RPMI8226 (cell line): Measurements from ENCODE around the gene POU2F1.
"Not testable (repeated sequence)": the region's sequence is repeated elsewhere in the genome, so short reads cannot be mapped to it uniquely, and the experiment has no call there.

Experiments
- DNase-seq: peaks from one replicate; pipeline ENCODE4 v3.0.0-alpha.2; 2015

Gene POU2F1

GRCh38 chr1:167274061-167274460 is 53.4 kb downstream of the POU2F1 start:
- no peak for DNase-seq

- DNase-seq: peak; percentile 41
Observed at GRCh38 chr1:167276969-167277368, 56.3 kb downstream of the POU2F1 start.

GRCh38 chr1:167278497-167278896 is 57.8 kb downstream of the POU2F1 start:
- DNase-seq: no peak

GRCh38 chr1:167280912-167281311 is 60.2 kb downstream of the POU2F1 start:
- no peak for DNase-seq

GRCh38 chr1:167288390-167289074 is 67.8 kb downstream of the POU2F1 start:
- no peak for DNase-seq

- DNase-seq: no peak
Observed at GRCh38 chr1:167289075-167289442, 68.4 kb downstream of the POU2F1 start.

GRCh38 chr1:167289966-167290365 is 69.3 kb downstream of the POU2F1 start:
- DNase-seq: no peak

GRCh38 chr1:167291539-167292185 is 71.0 kb downstream of the POU2F1 start:
- no peak for DNase-seq

GRCh38 chr1:167292216-167292615 is 71.5 kb downstream of the POU2F1 start:
- no peak for DNase-seq

GRCh38 chr1:167293057-167293456 is 72.4 kb downstream of the POU2F1 start:
- DNase-seq: no peak

GRCh38 chr1:167294528-167294927 is 73.8 kb downstream of the POU2F1 start:
- DNase-seq: no peak

GRCh38 chr1:167297222-167298214 is 76.8 kb downstream of the POU2F1 start:
- DNase-seq: no peak

- no peak for DNase-seq
Observed at GRCh38 chr1:167298325-167298724, 77.6 kb downstream of the POU2F1 start.

- no peak for DNase-seq
Observed at GRCh38 chr1:167301355-167301754, 80.7 kb downstream of the POU2F1 start.

GRCh38 chr1:167304165-167304564 is 83.5 kb downstream of the POU2F1 start:
- DNase-seq: no peak

GRCh38 chr1:167305059-167305705 is 84.5 kb downstream of the POU2F1 start:
- no peak for DNase-seq

- DNase-seq: no peak
Observed at GRCh38 chr1:167305706-167306277, 85.1 kb downstream of the POU2F1 start.

- DNase-seq: no peak
Observed at GRCh38 chr1:167310732-167311131, 90.0 kb downstream of the POU2F1 start.

- no peak for DNase-seq
Observed at GRCh38 chr1:167312871-167313270, 92.2 kb downstream of the POU2F1 start.

- no peak for DNase-seq
Observed at GRCh38 chr1:167314671-167315070, 94.0 kb downstream of the POU2F1 start.

GRCh38 chr1:167317463-167317862 is 96.8 kb downstream of the POU2F1 start:
- DNase-seq: no peak

GRCh38 chr1:167319206-167319605 is 98.5 kb downstream of the POU2F1 start:
- DNase-seq: not testable (repeated sequence)

- DNase-seq: no peak
Observed at GRCh38 chr1:167322483-167322882, 101.8 kb downstream of the POU2F1 start.
